Tibial artery (tissue), 4 donors: ENCODE measurements around the gene CES2.

Experiments
- DNase-seq, 2 donors: peaks; one replicate each; pipeline ENCODE4 v3.0.0-alpha.2; 2019
- H3K27ac ChIP-seq, 2 donors: fragments of 200-600 bp; sonication (generic) in 1 of 2; 1 replicate in 1 of 2; 2 replicates in 1 of 2; pipeline ENCODE4 v1.5.1; 2018 to 2019; ENCODE audit warnings: mild to moderate bottlenecking in 1 of 2
- H3K27me3 ChIP-seq, 2 donors: fragments of 200-600 bp; sonication (generic) in 1 of 2; one replicate each; pipeline versions ENCODE4 v1.5.1 to v1.6.0; 2016 to 2019
- H3K36me3 ChIP-seq, 3 donors: fragments of 200-600 bp; sonication (generic) in 2 of 3; one replicate each; pipeline ENCODE4 v1.5.1; 2016 to 2019; ENCODE audit warnings: mild to moderate bottlenecking in 2 of 3
- H3K4me1 ChIP-seq, 4 donors: fragments of 200-600 bp; sonication (generic) in 2 of 4; 1 replicate in 3 of 4; 2 replicates in 1 of 4; pipeline ENCODE4 v1.5.1; 2016 to 2019
- H3K4me3 ChIP-seq, 2 donors: fragments of 200-600 bp; sonication (generic) in 1 of 2; 1 replicate in 1 of 2; 2 replicates in 1 of 2; pipeline ENCODE4 v1.5.1; 2018 to 2019; ENCODE audit warnings: mild to moderate bottlenecking in 2 of 2
- H3K9me3 ChIP-seq, 3 donors: fragments of 200-600 bp; sonication (generic) in 1 of 3; one replicate each; pipeline ENCODE4 v1.5.1; 2016 to 2019
- CTCF ChIP-seq, 2 experiments: fragments of 200-600 bp in 1 of 2; fragments of 450-650 bp in 1 of 2; IDR thresholded peaks; one replicate each; pipeline ENCODE4 v1.5.1; 2017 to 2019; ENCODE audit warnings: antibody characterized with exemption in 2 of 2, mild to moderate bottlenecking in 1 of 2, moderate library complexity in 1 of 2
- intact Hi-C: fragments of 100-400 bp; cut with DNase I; formaldehyde crosslinking; loops from one replicate; pipeline ENCODE4 v1.15.0; 2023; ENCODE audit warnings: low total_unique reads

The CES2 gene

GRCh38 chr16:66903544-66904427 lies 31.5 kb upstream of the CES2 start:
- Histone ChIP-seq H3K9me3 (no peaks in the 10 kb centered on the region), H3K4me3 (no peak overlapping the region), H3K27ac (peak overlapping the region; percentile 86 to 91), H3K36me3 (no peaks in the 10 kb centered on the region), H3K4me1 (peaks cover 19 to 93% (median 78%) of the 10 kb centered on the region in 4 donors), H3K27me3 (no peaks in the 10 kb centered on the region)
- DNase-seq: no peak
- no peak for TF ChIP-seq CTCF (IDR thresholded peaks at IDR 0.05)
- intact Hi-C loops: loop anchor here (2.0 kb wide), 1 partner anchor 21 kb away; the partner anchor contains the start of gene RRAD

GRCh38 chr16:66904428-66904845 lies 30.9 kb upstream of the CES2 start:
- no peak overlapping the region for H3K4me3 ChIP-seq
- no peaks in the 10 kb centered on the region for H3K9me3 ChIP-seq
- peaks cover 14 to 87% (median 71%) of the 10 kb centered on the region in 4 donors for H3K4me1 ChIP-seq
- H3K36me3 ChIP-seq: no peaks in the 10 kb centered on the region
- intact Hi-C loops: no loop called here
- H3K27me3 ChIP-seq: no peaks in the 10 kb centered on the region
- no peak for DNase-seq
- TF ChIP-seq CTCF (IDR thresholded peaks at IDR 0.05): no peak
- peak overlapping the region; percentile 86 to 91 for H3K27ac ChIP-seq

- DNase-seq: peak in 1 of 2 donors; percentile 66
- H3K27ac ChIP-seq: peak overlapping the region; percentile 86 to 91
- intact Hi-C loops: no loop called here
- no peaks in the 10 kb centered on the region for H3K27me3 ChIP-seq
- no peak overlapping the region for H3K4me3 ChIP-seq
- no peaks in the 10 kb centered on the region for H3K9me3 ChIP-seq
- no peaks in the 10 kb centered on the region for H3K36me3 ChIP-seq
- H3K4me1 ChIP-seq: peaks cover 13 to 81% (median 65%) of the 10 kb centered on the region in 4 donors
- TF ChIP-seq CTCF (IDR thresholded peaks at IDR 0.05): no peak
Measured at GRCh38 chr16:66904846-66905632, 30.3 kb upstream of the CES2 start.

- no peaks in the 10 kb centered on the region for H3K27me3 ChIP-seq
- DNase-seq: no peak
- H3K4me1 ChIP-seq: peaks cover 6 to 80% (median 58%) of the 10 kb centered on the region in 4 donors
- no peaks in the 10 kb centered on the region for H3K36me3 ChIP-seq
- intact Hi-C loops: no loop called here
- peak overlapping the region; percentile 86 to 91 for H3K27ac ChIP-seq
- H3K9me3 ChIP-seq: no peaks in the 10 kb centered on the region
- H3K4me3 ChIP-seq: no peak overlapping the region
- no peak for TF ChIP-seq CTCF (IDR thresholded peaks at IDR 0.05)
Measured at GRCh38 chr16:66905633-66906539, 29.4 kb upstream of the CES2 start.
